ACC112 (cell line): ENCODE results near the gene BCAR3.

Source experiments
- H2AFZ ChIP-seq: fragments of 200-600 bp; sonication (generic); one replicate; pipeline ENCODE4 v1.6.0; 2017; ENCODE audit warnings: antibody characterized with exemption, low read length; ENCODE audit not compliant: unreplicated experiment
- H3K27ac ChIP-seq: fragments of 200-600 bp; sonication (generic); 2 replicates; pipeline ENCODE4 v1.5.1; 2014; ENCODE audit warnings: low read depth, mild to moderate bottlenecking, antibody characterized with exemption, low read length, moderate library complexity
- H3K27me3 ChIP-seq: fragments of 200-600 bp; sonication (generic); 2 replicates; pipeline ENCODE4 v1.6.1; 2014; ENCODE audit warnings: mild to moderate bottlenecking, antibody characterized with exemption, low read length, moderate library complexity, mixed read lengths; ENCODE audit not compliant: insufficient read depth
- H3K36me3 ChIP-seq: fragments of 200-600 bp; sonication (generic); 2 replicates; pipeline ENCODE4 v1.6.1; 2016; ENCODE audit warnings: mild to moderate bottlenecking, antibody characterized with exemption, low read length, moderate library complexity, mixed read lengths; ENCODE audit not compliant: insufficient read depth
- H3K4me1 ChIP-seq: fragments of 200-600 bp; sonication (generic); one replicate; pipeline ENCODE4 v1.6.1; 2016; ENCODE audit warnings: low read length, mixed read lengths; ENCODE audit not compliant: insufficient read depth, unreplicated experiment, control insufficient read depth
- H3K4me3 ChIP-seq: fragments of 200-600 bp; sonication (generic); 2 replicates; pipeline ENCODE4 v1.5.1; 2014; ENCODE audit warnings: mild to moderate bottlenecking, low read depth, low read length
- H3K79me2 ChIP-seq: fragments of 200-600 bp; sonication (generic); one replicate; pipeline ENCODE4 v1.6.0; 2016; ENCODE audit warnings: low read length; ENCODE audit not compliant: control insufficient read depth, unreplicated experiment, insufficient read depth

The BCAR3 gene

DNA sequence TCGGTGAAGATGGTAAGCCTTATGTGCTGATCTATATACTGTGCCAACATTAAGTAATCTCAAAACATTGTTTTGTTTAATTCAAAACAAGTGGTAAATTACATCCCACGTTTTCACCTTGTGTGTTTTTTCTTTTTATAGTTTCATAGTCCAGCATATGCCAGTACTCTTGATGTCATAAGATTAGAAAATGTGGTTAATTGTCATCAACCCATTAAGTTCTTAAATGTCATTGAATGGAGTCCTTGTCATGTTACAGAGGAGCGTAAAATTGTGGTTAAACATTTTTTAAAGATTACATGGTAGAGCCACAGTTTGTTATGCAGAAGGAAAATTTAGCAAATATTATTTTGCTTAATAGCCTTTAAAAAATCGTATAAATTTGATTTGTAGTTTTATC, 140.6 kb downstream of the BCAR3 start:
- Histone ChIP-seq H3K36me3 (no peaks in the 10 kb centered on the region; the same call in 1 of the 2 replicates), H2AFZ (no peak overlapping the region), H3K4me3 (no peak overlapping the region), H3K4me1 (peaks cover 6% of the 10 kb centered on the region), H3K27ac (no peak overlapping the region), H3K27me3 (no peaks in the 10 kb centered on the region), H3K79me2 (no peaks in the 10 kb centered on the region)

DNA sequence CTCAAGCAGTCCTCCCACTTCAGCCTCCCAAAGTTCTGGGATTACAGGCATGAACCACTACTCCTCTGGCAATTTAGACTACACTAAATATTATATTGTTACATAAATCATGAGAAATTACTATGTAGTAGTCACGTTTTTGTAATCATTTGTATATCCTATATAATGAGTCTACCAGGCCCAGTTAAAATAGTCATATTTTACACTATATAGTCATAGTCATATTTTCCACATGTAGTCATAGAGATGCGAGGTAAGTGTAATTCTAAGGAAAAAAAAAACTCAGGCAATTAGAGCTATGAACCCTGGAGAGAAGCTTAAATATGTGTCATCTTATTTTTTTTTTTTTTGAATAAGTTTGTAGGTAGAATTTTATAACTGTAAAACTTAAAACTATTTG, 143.7 kb downstream of the BCAR3 start:
- Histone ChIP-seq H3K4me1 (peaks cover 6% of the 10 kb centered on the region), H3K27ac (no peak overlapping the region), H3K36me3 (no peaks in the 10 kb centered on the region), H3K27me3 (no peaks in the 10 kb centered on the region), H3K4me3 (no peak overlapping the region), H3K79me2 (no peaks in the 10 kb centered on the region), H2AFZ (no peak overlapping the region)

DNA sequence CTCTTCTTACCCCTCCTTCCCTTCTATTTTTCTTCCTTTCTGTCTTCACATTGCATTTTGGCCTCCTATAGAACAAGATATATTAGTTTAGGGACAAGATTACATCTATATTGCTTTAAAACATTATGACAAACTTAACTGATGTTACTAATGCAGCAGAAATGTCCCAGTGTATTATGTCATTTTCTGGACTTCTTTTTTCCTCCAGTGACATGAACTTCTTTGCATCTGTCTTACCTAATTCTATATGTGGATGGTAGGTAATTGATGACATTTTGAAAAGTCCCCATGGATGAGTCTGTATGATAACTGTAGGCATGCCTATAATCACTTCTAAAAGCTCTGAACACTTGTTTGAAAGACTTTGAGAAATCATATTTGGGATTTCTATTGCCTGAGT, 144.2 kb downstream of the BCAR3 start:
- H3K27ac ChIP-seq, result no peak overlapping the region
- H3K36me3 ChIP-seq, result no peaks in the 10 kb centered on the region
- H2AFZ ChIP-seq, result no peak overlapping the region
- peaks cover 6% of the 10 kb centered on the region for H3K4me1 ChIP-seq
- H3K4me3 ChIP-seq, result no peak overlapping the region
- no peaks in the 10 kb centered on the region for H3K79me2 ChIP-seq
- no peaks in the 10 kb centered on the region for H3K27me3 ChIP-seq

DNA sequence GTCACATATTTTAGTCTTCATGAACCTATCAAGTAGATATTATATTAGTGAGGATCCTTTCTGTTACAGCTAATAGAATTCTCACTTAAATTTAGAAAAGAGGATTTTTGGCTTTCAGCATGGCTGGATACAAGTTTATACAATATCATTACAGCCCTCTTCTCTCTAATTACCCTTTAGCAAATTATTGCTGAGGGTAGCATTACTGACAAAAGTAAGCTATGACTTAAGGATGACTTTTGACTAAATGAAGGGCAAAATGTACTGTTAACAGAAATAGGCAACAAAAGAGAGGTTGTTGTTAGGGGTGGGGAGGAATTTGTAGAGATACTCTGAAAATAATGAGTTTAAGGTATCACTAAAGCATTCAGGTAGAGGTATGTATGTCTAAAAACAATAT, 148.0 kb downstream of the BCAR3 start:
- no peak overlapping the region for H2AFZ ChIP-seq
- H3K36me3 ChIP-seq, result 0 out of 2 replicates have a peak, but pooled peaks cover 8% of the 10 kb centered on the region
- H3K4me3 ChIP-seq, result no peak overlapping the region
- no peak overlapping the region for H3K27ac ChIP-seq
- H3K4me1 ChIP-seq, result peaks cover 6% of the 10 kb centered on the region
- H3K27me3 ChIP-seq, result no peaks in the 10 kb centered on the region
- no peaks in the 10 kb centered on the region for H3K79me2 ChIP-seq

DNA sequence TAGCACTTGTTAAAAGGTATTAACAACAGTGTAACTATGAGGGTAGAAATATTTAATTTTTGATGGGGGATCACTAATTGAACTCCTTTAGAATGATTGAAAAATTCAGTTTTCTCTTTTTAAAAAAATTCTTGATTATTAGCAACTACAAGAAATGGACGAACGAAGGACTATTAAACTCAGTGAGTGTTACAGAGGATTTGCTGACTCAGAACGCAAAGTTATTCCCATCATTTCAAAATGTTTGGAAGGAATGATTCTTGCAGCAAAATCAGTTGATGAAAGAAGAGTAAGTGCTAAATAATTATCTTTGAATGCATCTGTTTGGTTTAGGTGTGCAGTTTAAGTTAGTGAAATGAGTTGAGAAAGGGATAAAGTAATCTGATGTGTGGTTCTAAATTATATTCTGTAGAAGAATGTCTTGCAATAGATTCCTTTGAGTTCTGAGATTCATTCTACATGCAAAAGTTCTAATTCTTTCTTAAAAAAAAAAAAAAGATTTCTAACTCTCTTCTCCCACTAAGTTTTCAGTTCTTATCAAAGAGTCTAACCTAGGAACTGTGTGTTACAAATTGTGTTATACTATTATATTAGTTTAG, 148.8 kb downstream of the BCAR3 start:
- H3K27ac ChIP-seq, result no peak overlapping the region
- H3K79me2 ChIP-seq, result no peaks in the 10 kb centered on the region
- H3K4me3 ChIP-seq, result no peak overlapping the region
- no peaks in the 10 kb centered on the region for H3K27me3 ChIP-seq
- H3K36me3 ChIP-seq, result 0 out of 2 replicates have a peak, but pooled peaks cover 8% of the 10 kb centered on the region
- H2AFZ ChIP-seq, result no peak overlapping the region
- peaks cover 6% of the 10 kb centered on the region for H3K4me1 ChIP-seq

DNA sequence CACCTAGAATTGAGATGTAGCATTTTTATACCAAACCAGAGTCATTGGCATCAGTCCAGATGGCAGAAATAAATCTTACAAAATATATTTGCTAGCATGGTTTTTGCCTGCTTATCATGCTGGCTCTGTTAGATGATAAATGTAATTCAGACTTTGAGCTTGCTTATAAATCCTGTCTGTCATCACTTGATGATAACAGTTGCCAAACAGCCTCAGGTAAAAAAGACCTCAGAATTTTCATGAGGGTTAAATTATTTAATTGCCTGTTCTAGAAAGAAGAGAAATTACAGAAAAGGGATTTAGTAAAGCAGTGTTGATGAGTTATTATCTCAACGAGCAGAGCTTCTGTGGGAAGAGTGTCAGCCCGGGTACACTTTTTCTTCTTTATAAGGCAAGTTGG, 150.4 kb downstream of the BCAR3 start:
- H3K4me3 ChIP-seq, result no peak overlapping the region
- 0 out of 2 replicates have a peak, but pooled peaks cover 8% of the 10 kb centered on the region for H3K36me3 ChIP-seq
- no peaks in the 10 kb centered on the region for H3K27me3 ChIP-seq
- no peak overlapping the region for H2AFZ ChIP-seq
- H3K79me2 ChIP-seq, result no peaks in the 10 kb centered on the region
- no peak overlapping the region for H3K27ac ChIP-seq
- H3K4me1 ChIP-seq, result no peaks in the 10 kb centered on the region

DNA sequence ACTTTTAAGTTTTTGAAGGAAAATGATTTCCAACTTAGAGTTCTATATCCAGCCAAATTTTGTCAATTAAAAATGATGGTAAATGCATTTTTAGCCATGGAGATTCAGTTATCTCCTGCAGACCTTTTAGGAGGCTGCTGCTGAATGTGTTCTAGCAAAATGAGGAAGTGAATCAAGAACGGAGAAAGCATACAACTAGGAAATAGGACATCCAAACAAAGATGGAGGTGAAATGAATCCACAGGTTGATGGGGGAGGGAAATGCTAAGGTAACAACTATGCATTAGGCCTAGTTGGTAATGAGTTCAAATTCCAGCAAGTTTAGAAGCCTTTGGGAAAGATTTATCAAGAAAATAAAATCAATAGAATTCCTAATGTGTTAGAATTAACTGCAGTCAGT, 153.2 kb downstream of the BCAR3 start:
- Histone ChIP-seq H3K27me3 (no peaks in the 10 kb centered on the region), H3K36me3 (0 out of 2 replicates have a peak, but pooled peaks cover 8% of the 10 kb centered on the region), H3K27ac (no peak overlapping the region), H3K4me1 (no peaks in the 10 kb centered on the region), H2AFZ (no peak overlapping the region), H3K79me2 (no peaks in the 10 kb centered on the region), H3K4me3 (no peak overlapping the region)

DNA sequence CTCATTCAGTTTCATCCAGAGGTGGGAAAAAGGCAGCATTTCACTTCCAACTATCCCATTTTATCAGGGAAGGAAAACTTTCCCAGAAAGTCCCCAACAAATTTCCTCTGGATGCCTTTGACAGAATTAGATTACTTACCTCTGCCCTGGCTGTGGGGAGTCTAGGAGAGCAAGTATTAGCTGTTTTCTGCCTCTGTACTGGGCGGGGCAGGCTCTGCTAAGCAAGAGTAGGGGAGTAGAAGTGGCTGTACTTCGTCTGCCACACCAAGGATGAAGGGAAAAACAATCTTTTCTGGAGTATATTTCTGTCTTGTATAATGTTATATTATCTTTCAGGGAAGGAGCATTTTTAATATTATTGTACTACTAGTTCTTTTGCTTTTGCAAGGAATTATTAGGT, 155.2 kb downstream of the BCAR3 start:
- no peak overlapping the region for H3K4me3 ChIP-seq
- H3K36me3 ChIP-seq, result peaks cover 9% of the 10 kb centered on the region
- H3K79me2 ChIP-seq, result peaks cover under 1% of the 10 kb centered on the region
- H3K27me3 ChIP-seq, result no peaks in the 10 kb centered on the region
- H2AFZ ChIP-seq, result no peak overlapping the region
- H3K27ac ChIP-seq, result no peak overlapping the region
- no peaks in the 10 kb centered on the region for H3K4me1 ChIP-seq

DNA sequence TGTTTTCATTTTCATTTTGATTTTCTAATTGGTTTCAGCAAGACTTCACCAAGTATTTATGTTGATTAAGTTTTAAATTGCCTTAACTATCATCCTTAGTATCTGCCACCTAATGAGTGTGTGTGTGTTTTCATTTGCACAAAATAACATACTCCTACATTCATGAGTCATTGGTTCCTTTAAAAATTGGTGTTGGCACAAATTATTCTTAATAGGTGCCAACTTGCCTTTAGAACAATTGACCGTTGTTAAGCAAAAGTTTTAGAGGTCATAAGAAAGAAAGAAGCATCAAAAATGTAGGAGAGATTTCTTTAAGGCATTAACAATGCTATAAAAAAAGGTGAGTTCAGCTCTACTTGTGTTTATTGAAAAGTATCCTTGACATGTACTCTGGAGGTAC, 156.2 kb downstream of the BCAR3 start:
- no peak overlapping the region for H3K27ac ChIP-seq
- H3K27me3 ChIP-seq, result no peaks in the 10 kb centered on the region
- no peak overlapping the region for H3K4me3 ChIP-seq
- peaks cover 6% of the 10 kb centered on the region for H3K79me2 ChIP-seq
- H3K4me1 ChIP-seq, result peaks cover 1% of the 10 kb centered on the region
- no peak overlapping the region for H2AFZ ChIP-seq
- peaks cover 6% of the 10 kb centered on the region for H3K36me3 ChIP-seq

DNA sequence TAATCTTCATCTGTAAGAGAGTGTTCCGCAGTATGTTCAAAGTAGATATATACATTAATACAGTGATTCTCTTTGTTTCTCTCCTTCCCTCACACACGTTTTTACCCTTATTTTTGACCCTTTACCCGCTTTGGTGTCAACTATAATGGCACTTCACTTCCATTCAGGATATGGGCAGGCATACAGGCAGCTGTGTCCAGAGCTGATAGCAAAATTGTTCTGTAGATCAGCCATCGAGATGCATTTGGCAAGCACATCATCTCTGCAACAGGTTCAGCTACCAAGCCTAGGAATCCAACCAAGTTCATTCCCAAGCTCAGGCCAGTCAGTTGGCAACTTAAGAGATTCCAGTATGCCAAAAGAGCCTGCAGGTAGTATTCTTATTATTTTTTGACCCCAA, 158.9 kb downstream of the BCAR3 start:
- Histone ChIP-seq H3K27ac (no peak overlapping the region), H3K27me3 (no peaks in the 10 kb centered on the region), H3K4me1 (peaks cover 28% of the 10 kb centered on the region), H3K79me2 (peaks cover 6% of the 10 kb centered on the region), H2AFZ (no peak overlapping the region), H3K4me3 (no peak overlapping the region), H3K36me3 (peaks cover 6% of the 10 kb centered on the region)

DNA sequence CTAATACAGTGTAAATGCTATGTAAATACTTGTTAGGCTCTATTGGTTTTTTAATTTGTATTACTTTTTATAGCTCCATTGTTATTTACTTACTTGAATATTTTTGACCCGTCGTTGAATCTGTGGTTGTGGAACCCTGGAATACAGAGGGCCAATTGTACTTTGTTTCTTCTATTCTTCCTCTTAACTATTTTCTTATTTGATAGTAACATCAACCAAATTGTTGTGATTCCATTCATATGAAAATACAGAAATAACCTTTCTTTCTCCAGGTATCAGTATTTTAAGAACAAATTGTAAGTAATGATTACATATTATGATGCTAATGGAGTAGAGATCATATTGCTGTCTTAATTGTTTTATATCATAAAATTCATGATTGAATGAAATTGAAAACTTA, 160.0 kb downstream of the BCAR3 start:
- Histone ChIP-seq H3K4me1 (peaks cover 28% of the 10 kb centered on the region), H2AFZ (no peak overlapping the region), H3K4me3 (no peak overlapping the region), H3K27me3 (no peaks in the 10 kb centered on the region), H3K36me3 (peaks cover 6% of the 10 kb centered on the region), H3K27ac (no peak overlapping the region), H3K79me2 (peaks cover 6% of the 10 kb centered on the region)
